ENCODE data around the gene RGN. TPM values are rescaled to one million over a fixed set of nuclear protein-coding genes. Genes with fewer than 3 reads are reported as not detected.

The RGN gene
- total RNA-seq, 2 experiments from 2014 or later = not detected

DNA sequence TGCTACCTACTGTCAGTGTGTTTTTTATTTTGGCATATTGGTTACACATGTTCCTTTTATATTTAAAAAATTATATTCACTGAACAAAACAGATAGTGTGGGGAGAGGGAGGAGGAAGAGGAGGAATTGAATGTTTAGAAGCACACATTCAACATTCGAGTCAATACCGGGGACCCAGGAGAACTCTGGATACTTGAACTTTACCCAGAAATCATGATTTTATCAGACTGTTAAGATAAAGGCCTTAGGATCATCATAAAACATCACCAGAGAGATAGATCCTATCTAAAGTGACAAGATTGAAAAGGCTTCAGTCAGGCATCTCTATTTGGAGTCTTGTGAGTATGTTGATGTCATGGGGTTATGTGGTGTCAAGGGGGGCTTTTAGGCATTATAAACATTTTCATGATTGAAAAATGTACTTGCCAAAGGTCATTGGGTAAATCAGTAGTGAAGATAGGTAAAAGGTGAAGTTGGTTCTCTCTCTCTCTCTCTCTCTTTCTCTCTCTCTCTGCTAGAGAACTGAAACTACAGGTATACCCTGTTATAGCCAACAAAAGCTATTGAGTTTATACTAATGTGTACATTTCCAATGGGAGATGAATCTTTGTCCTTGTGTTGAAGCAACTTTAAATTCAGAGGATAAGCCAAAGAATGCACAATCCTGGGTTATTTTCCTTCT is 16.9 kb upstream of the RGN start:
- Mint-ChIP-seq H3K9me3 (no peaks in the 10 kb centered on the region), H3K27ac (no peak overlapping the region), H3K4me1 (ENCODE audit: low read depth) (no peaks in the 10 kb centered on the region), H3K4me3 (no peak overlapping the region), H3K27me3 (peaks cover 2% of the 10 kb centered on the region), H3K36me3 (ENCODE audit: low read depth) (no peaks in the 10 kb centered on the region)
- no peak for DNase-seq
- CTCF ChIA-PET = no interaction called here
- POLR2A ChIA-PET = no interaction called here
- TF ChIP-seq, protein P1, sequence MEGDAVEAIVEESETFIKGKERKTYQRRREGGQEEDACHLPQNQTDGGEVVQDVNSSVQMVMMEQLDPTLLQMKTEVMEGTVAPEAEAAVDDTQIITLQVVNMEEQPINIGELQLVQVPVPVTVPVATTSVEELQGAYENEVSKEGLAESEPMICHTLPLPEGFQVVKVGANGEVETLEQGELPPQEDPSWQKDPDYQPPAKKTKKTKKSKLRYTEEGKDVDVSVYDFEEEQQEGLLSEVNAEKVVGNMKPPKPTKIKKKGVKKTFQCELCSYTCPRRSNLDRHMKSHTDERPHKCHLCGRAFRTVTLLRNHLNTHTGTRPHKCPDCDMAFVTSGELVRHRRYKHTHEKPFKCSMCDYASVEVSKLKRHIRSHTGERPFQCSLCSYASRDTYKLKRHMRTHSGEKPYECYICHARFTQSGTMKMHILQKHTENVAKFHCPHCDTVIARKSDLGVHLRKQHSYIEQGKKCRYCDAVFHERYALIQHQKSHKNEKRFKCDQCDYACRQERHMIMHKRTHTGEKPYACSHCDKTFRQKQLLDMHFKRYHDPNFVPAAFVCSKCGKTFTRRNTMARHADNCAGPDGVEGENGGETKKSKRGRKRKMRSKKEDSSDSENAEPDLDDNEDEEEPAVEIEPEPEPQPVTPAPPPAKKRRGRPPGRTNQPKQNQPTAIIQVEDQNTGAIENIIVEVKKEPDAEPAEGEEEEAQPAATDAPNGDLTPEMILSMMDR (IDR thresholded peaks at IDR 0.05) = no peak
- intact Hi-C loops (cut with micrococcal nuclease) = no loop called here
- no peak for ATAC-seq

DNA sequence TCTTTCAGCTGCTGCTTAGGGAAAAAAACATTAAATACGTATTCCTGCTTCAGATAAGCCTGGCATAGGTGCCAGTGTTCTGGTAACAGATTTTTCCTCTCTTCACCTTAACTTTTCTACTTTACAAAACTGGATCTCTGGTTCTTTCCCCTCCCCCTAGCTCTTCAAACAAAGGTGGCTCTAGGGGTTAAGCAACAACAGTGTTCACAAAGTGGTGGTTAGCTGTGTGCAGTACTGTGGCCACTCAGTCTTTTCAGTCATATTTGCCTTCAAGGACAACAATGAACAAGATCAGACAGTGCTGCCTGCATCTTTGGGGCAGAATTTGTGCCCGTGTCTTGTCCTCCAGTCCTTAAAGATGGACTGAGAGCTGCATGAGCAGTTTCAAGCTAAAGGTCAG is 15.1 kb upstream of the RGN start:
- ATAC-seq (no peak), DNase-seq (no peak)
- Mint-ChIP-seq H3K36me3 (ENCODE audit: low read depth) (no peaks in the 10 kb centered on the region), H3K9me3 (no peaks in the 10 kb centered on the region), H3K27me3 (peaks cover 2% of the 10 kb centered on the region), H3K4me1 (ENCODE audit: low read depth) (no peaks in the 10 kb centered on the region), H3K27ac (no peak overlapping the region), H3K4me3 (no peak overlapping the region)
- ChIA-PET CTCF (no interaction called here), POLR2A (no interaction called here)
- TF ChIP-seq, protein P1 (IDR thresholded peaks at IDR 0.05) = no peak
- intact Hi-C loops (cut with micrococcal nuclease) = no loop called here

DNA sequence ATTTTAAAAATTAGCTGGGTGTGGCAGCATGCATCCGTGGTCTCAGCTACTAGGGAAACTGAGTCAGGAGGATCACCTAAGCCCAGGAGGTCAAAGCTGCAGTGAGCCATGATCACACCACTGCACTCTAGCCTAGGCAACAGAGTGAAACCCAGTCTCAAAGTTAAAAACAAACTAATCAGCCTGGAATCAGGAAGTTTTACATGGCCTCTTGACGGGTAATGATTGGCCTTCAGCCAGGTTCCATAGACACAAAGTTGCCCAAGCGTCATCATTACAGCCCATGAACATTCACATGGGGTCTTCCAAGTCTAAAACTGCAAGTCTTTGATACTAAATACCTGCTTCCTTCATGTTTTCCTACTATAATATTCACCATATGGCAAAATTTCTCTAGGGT is 10.0 kb upstream of the RGN start:
- H3K4me1 Mint-ChIP-seq (ENCODE audit: low read depth) = no peaks in the 10 kb centered on the region
- CTCF ChIA-PET = no interaction called here
- no peaks in the 10 kb centered on the region for H3K9me3 Mint-ChIP-seq
- ATAC-seq (no peak), DNase-seq (no peak)
- H3K27ac Mint-ChIP-seq = no peak overlapping the region
- TF ChIP-seq, protein P1 (IDR thresholded peaks at IDR 0.05) = no peak
- no peaks in the 10 kb centered on the region for H3K36me3 Mint-ChIP-seq (ENCODE audit: low read depth)
- intact Hi-C loops (cut with micrococcal nuclease) = no loop called here
- no peak overlapping the region for H3K4me3 Mint-ChIP-seq
- POLR2A ChIA-PET = no interaction called here
- H3K27me3 Mint-ChIP-seq = no peaks in the 10 kb centered on the region

DNA sequence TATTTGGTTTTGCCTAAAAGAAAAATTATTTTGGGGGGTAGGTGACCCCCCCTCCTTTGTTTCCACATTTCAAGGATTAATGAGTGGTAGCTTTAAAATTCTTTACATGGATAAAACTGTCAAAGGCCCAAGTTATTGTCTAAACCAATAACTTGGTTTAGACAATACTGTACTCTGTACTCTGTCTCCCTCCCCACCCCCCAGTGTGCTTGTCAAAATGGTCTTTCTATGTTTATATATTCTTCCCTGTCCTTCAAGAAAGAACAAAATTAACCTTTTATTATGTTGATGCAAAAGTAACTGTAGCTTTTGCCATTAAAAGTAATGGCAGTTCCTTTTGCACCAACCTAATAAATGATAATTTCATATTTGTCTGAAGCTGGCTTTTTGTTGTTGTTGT is 9.5 kb upstream of the RGN start:
- H3K4me1 Mint-ChIP-seq (ENCODE audit: low read depth) = no peaks in the 10 kb centered on the region
- H3K36me3 Mint-ChIP-seq (ENCODE audit: low read depth) = no peaks in the 10 kb centered on the region
- H3K27me3 Mint-ChIP-seq = no peaks in the 10 kb centered on the region
- intact Hi-C loops (cut with micrococcal nuclease) = no loop called here
- no peak overlapping the region for H3K27ac Mint-ChIP-seq
- H3K9me3 Mint-ChIP-seq = no peaks in the 10 kb centered on the region
- DNase-seq (no peak), ATAC-seq (no peak)
- H3K4me3 Mint-ChIP-seq = no peak overlapping the region
- CTCF ChIA-PET = no interaction called here
- POLR2A ChIA-PET = no interaction called here
- TF ChIP-seq, protein P1 (IDR thresholded peaks at IDR 0.05) = no peak

DNA sequence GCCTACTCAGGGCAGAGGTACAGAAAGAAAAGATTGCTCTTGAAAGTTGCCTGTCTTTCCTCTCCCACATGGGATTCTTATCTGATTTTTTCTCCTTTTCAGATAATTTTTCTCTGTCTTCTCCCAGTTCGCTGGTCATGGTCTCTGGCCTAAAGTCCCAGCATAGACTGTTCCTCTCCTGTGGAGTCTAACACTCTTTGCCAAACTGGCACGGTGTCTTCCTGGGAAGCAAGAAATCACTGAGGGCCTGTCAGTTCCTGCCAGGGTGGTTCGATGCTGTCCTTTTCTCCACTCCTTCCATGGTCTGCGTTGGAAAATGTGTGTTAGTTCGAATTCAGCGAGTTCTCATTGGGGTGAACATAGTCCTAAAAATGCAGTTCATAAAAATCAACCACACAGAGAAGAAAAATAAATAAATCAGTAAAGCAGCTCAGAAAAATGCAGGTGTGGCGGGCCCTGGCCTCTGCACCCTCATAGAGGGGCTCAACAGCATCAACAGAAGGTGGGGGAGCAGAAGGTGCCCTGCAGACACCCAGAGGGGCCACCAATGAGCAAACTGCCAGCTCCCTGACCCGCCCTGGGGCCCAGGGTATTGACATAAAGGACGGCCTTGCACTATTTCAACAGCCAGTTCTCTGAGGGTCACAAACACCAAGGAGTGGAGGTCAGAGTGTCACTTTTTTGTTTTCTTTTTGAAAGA is 2.1 kb downstream of the RGN start:
- no peak overlapping the region for H3K27ac Mint-ChIP-seq
- DNase-seq = no peak
- ATAC-seq = no peak
- no peaks in the 10 kb centered on the region for H3K27me3 Mint-ChIP-seq
- TF ChIP-seq, protein P1 (IDR thresholded peaks at IDR 0.05) = no peak
- intact Hi-C loops (cut with micrococcal nuclease) = no loop called here
- H3K36me3 Mint-ChIP-seq (ENCODE audit: low read depth) = no peaks in the 10 kb centered on the region
- no peak overlapping the region for H3K4me3 Mint-ChIP-seq
- H3K4me1 Mint-ChIP-seq (ENCODE audit: low read depth) = no peaks in the 10 kb centered on the region
- H3K9me3 Mint-ChIP-seq = no peaks in the 10 kb centered on the region
- CTCF ChIA-PET = no interaction called here
- POLR2A ChIA-PET = no interaction called here
